GM13976 (cell line): ENCODE measurements around the gene PLA2G4A.

Experiments used
- DNase-seq: peaks from one replicate; pipeline ENCODE4 v3.0.0; 2012; ENCODE audit warnings: low spot score
- in situ Hi-C: fragments of 300-500 bp; cut with MboI; formaldehyde crosslinking; loops from one replicate; pipeline ENCODE4 v1.12.0; 2022; ENCODE audit warnings: low sequenced_read_pairs, mixed read lengths, inconsistent platforms; ENCODE audit not compliant: unreplicated experiment
- TF ChIP-seq, protein P1 (sequence below): IDR thresholded peaks from 2 replicates; pipeline ENCODE4 v1.5.1; 2012; ENCODE audit warnings: borderline replicate concordance, mild to moderate bottlenecking; ENCODE audit not compliant: insufficient read depth; ENCODE audit errors: extremely low read depth, missing control alignments, control extremely low read depth

Gene PLA2G4A

DNA sequence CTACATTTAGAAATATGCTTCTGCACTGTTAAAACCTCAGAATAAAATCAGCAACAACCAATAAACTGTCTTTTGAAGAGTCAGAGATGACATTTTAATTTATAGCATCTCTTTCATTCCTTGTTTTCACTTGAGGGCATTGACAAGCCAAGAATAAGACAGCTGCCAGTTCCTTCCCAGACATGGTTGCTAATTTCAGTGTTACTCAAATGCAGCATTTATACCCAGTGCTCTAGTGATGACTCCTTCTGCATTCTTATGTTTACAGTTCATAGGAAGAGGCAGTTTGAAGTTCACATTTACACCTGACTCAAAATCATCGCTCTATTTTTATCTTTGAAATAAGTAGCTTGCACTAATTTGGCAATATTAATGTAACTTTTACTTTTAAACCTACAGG, 44.9 kb downstream of the PLA2G4A start:
- TF ChIP-seq, protein P1, sequence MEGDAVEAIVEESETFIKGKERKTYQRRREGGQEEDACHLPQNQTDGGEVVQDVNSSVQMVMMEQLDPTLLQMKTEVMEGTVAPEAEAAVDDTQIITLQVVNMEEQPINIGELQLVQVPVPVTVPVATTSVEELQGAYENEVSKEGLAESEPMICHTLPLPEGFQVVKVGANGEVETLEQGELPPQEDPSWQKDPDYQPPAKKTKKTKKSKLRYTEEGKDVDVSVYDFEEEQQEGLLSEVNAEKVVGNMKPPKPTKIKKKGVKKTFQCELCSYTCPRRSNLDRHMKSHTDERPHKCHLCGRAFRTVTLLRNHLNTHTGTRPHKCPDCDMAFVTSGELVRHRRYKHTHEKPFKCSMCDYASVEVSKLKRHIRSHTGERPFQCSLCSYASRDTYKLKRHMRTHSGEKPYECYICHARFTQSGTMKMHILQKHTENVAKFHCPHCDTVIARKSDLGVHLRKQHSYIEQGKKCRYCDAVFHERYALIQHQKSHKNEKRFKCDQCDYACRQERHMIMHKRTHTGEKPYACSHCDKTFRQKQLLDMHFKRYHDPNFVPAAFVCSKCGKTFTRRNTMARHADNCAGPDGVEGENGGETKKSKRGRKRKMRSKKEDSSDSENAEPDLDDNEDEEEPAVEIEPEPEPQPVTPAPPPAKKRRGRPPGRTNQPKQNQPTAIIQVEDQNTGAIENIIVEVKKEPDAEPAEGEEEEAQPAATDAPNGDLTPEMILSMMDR = no peak
- no peak for DNase-seq
- in situ Hi-C loops = no loop called here

DNA sequence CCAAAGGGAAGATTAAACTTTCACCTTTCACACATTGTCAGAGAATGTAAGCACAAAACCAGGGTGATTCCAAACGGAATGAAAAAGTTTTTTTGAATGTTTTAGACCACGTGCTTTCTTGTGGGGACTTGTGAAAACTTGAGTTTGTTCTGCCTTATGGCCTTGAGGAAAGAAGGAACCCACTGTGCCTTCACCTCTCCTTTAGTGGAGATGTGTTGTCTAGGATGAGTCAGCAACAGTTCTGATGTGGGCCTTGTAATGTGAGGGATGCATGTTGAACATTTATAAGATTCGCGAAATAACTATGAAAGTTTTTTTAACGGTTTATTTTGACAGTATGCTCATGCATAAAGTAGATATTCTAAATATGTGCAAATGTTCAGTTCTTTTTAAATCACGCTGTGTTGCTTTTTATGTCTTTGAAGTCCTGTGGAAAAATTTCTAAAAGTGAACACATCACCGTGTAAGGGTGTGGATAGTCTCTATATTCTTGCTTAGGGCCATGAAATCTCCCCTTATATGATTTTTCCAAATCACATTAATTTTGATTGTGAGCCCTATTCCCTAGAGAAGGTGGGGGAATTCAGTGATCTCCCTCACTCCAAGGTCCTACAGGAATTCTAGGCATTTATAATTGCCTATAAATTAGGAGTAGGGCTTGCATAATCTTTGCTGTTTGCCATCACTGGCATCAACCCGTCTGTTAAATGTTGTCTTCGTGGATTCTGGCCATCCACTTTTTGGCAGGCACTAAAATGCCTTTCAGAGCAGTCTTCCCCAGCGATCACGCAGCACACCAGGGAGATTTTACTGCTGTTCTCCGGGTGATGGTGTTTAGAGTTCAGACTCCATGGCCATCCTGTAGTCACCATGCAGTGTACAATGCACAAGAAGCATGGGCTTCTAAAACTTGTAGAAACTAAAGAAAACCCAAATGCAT, 47.4 kb downstream of the PLA2G4A start:
- no peak for DNase-seq
- in situ Hi-C loops = no loop called here

DNA sequence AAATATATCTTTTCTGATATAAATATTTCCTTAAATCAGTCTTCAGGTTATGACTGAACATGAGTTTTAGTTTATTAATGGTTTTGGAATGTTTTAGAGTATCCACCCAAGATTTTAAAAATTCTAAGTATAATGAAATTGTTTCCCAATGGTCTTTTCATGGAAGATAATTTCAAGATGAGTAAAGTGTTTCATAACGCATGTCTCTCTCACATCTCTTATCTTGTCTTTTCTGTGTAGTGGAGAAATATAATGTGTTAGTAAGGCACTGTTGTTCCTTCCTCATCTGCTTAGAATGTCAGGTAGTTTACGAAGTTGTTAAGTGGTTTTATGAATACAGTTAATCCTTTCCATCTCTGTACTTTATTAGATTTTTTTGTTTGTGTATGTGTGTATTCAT, 49.6 kb downstream of the PLA2G4A start:
- in situ Hi-C loops = no loop called here
- no peak for DNase-seq
- TF ChIP-seq, protein P1 = no peak

More for the DNA sequence above, 47.4 kb downstream of the PLA2G4A start:
- TF ChIP-seq, protein P1 = no peak

DNA sequence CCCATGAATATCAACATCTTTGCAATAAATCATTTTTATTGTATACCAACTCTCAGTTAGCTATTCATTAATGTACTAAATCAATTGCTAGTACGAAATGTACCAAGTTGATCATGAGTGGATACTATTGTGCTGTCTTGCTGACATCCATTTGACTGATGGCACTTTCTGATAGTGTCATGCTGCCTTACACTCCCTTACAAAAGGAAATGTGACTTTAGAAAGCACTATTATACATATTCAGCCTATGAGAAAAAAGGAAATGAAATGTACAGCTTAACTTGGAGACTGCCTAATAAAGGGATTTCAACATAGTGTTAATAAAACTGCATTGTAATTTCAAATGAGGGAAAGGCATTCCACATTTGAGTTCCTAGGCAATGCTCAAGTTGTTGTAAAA, 52.2 kb downstream of the PLA2G4A start:
- DNase-seq = no peak
- in situ Hi-C loops = no loop called here
- TF ChIP-seq, protein P1 = no peak

DNA sequence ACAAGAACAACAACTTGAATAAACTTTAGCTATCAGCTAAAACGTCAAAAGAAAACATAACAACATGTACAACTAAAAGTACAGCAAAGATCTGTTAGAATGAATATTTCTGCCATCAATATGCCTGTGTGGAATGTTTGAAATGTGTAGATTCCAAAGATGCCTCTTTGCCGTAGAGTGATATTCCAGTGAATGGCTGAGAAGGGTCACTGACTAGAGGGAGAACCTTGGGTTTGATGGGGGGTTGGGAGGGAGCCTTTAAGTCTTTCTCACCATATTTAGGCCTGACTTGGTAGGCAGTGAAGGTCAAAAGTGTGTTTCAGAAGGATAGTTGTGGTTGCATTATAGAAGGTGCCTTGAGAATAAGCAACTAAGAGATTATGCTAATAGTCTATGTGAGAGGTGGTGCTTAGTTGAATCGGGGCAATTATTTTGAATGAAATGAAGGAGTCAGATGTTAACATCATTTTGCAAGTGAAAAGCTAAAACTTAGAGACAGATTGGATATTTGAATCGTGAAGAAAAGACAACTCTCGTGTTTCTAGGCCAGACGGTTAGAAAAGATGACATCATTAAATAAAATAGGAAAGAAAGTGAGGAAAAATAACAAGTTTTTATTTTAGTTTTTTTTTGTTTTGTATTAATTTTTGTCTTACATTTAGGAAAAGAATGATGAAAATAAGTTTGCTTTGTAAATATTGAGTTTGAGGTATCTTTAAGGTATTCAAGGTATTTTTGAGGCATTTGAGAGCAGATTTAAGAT, 53.8 kb downstream of the PLA2G4A start:
- in situ Hi-C loops = no loop called here
- DNase-seq = no peak
- TF ChIP-seq, protein P1 = no peak

DNA sequence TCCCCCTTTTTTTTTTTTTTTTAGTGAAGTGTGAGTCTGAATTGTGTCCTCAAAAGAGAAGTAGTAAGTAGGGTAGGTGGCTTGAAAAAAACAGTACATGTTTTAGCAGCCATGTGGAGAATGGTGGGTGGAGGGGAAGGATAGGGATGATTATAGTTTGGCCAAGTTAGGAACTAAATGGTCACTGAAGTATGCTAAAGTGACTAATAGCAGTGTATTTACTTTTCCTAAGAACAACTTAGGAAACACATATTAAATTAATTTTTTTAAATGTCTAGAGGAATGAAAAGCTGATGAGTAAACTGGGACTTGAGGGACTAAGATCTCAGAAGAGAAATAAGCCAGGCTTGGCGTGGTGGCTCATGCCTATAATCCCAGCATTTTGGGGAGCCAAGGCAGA, 55.5 kb downstream of the PLA2G4A start:
- TF ChIP-seq, protein P1 = no peak
- no peak for DNase-seq
- in situ Hi-C loops = no loop called here
